Testis (tissue), 2 donors: Measurements from ENCODE around the gene NPSR1.

Experiments
- POLR2A ChIP-seq: fragments of 450-650 bp; IDR thresholded peaks from one replicate; pipeline ENCODE4 v1.6.1; 2017; ENCODE audit warnings: antibody characterized with exemption, mild to moderate bottlenecking, moderate library complexity
- TF ChIP-seq, protein P1 (sequence below), 3 experiments: fragments of 450-650 bp in 2 of 3; fragments of 200-600 bp in 1 of 3; sonication (generic) in 1 of 3; IDR thresholded peaks; one replicate each; pipeline ENCODE4 v1.5.1; 2016 to 2019; ENCODE audit warnings: antibody characterized with exemption in 3 of 3, mild to moderate bottlenecking in 2 of 3, moderate library complexity in 1 of 3

DNA sequence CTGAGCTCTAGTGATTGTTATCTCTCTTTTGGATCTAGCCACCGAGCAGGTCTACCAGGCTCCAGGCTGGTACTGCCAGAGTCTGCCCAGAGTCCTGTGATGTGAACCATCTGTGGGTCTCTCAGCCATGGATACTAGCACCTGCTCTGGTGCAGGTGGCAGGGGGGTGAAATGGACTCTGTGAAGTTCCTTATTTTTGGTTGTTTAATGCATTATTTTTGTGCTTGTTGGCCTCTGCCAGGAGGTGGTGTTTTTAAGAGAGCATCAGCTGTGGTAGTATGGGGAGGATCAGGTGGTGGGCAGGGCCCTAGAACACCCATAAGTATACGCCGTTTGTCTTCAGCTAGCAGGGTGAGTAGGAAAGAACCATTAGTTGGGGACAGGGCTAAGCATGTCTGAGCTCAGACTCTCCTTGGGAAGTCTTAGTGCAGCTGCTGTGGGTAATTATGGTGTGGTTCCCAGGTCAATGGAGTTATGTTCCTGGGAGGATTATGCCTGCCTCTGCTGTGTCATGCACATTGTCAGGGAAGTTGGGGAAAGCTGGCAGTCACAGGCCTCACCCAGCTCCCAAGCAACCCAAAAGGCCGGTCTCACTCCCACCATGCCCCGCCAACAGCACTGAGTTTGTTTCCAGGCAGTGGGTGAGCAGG, 81.8 kb downstream of the NPSR1 start:
- no peak for TF ChIP-seq POLR2A
- TF ChIP-seq, protein P1, sequence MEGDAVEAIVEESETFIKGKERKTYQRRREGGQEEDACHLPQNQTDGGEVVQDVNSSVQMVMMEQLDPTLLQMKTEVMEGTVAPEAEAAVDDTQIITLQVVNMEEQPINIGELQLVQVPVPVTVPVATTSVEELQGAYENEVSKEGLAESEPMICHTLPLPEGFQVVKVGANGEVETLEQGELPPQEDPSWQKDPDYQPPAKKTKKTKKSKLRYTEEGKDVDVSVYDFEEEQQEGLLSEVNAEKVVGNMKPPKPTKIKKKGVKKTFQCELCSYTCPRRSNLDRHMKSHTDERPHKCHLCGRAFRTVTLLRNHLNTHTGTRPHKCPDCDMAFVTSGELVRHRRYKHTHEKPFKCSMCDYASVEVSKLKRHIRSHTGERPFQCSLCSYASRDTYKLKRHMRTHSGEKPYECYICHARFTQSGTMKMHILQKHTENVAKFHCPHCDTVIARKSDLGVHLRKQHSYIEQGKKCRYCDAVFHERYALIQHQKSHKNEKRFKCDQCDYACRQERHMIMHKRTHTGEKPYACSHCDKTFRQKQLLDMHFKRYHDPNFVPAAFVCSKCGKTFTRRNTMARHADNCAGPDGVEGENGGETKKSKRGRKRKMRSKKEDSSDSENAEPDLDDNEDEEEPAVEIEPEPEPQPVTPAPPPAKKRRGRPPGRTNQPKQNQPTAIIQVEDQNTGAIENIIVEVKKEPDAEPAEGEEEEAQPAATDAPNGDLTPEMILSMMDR (IDR thresholded peaks at IDR 0.05) = no peak
